Hepatocyte (in vitro differentiated cells): ENCODE results near the gene CBX3.

Experiments
- CTCF ChIP-seq: fragments of 200-600 bp; sonication (generic); IDR thresholded peaks from 2 replicates; pipeline ENCODE4 v1.5.1; 2016; ENCODE audit warnings: antibody characterized with exemption, mild to moderate bottlenecking; ENCODE audit not compliant: poor library complexity
- EZH2 ChIP-seq: fragments of 200-600 bp; sonication (generic); IDR thresholded peaks from 2 replicates; pipeline ENCODE4 v1.6.1; 2016; ENCODE audit warnings: antibody characterized with exemption, mild to moderate bottlenecking, borderline replicate concordance

GRCh38 chr7:26170663-26171062 is 30.9 kb upstream of the CBX3 start:
- TF ChIP-seq CTCF (no peak), EZH2 (no peak)
